Measurements from ENCODE around the gene NXPE4. TPM values are rescaled to one million over a fixed set of nuclear protein-coding genes. Genes with fewer than 3 reads are reported as not detected.
"Not testable (repeated sequence)": the region's sequence is repeated elsewhere in the genome, so short reads cannot be mapped to it uniquely, and the experiment has no call there.

The NXPE4 gene
- total RNA-seq, 1 donor: not detected

DNA sequence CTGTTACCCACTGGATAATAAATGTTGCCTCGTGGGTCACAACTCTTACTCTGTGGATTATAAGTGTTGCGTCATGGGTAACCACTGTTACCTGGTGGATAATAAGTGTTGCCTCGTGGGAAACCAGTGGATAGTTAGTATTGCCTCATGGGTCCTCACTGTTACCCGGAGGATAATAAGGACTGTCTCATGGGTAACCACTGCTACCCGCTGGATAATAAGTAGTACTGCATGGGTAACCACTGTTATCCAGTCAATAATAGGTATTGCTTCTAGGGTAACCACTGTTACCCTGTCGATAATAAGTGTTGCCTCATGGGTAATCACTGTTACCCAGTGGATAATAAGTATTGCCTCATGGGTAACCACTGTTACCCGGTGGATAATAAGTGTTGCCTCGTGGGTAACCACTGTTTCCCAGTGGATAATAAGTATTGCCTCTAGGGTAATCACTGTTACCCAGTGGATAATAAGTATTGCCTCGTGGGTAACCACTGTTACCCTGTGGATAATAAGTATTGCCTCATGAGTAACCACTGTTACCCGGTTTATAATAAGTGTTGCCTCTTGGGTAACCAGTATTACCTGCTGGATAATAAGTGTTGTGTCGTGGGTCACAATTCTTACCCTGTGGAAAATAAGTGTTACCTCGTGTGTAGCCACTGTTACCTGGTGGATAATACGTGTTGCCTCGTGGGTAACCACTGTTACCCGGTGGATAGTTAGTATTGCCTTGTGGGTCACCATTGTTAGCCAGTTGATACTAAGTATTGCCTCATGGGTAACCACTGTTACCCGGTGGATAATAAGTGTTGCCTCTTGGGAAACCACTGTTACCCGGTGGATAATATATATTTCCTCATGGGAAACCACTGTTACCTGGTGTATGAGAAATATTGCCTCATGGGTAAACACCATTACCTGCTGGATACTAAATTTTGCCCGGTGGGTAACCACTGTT lies 15.7 kb upstream of the NXPE4 start:
- no peak for DNase-seq (ENCODE audit: low read depth in 2 of 3, low spot score in 2 of 3)

- DNase-seq (ENCODE audit: low read depth in 2 of 3, low spot score in 2 of 3): no peak
Measured at GRCh38 chr11:114610550-114610949, 15.0 kb upstream of the NXPE4 start.

GRCh38 chr11:114609429-114609828 lies 13.8 kb upstream of the NXPE4 start:
- DNase-seq (ENCODE audit: low read depth in 2 of 3, low spot score in 2 of 3): no peak

- DNase-seq (ENCODE audit: low read depth in 2 of 3, low spot score in 2 of 3): not testable (repeated sequence)
Measured at GRCh38 chr11:114608605-114609004, 13.0 kb upstream of the NXPE4 start.

DNA sequence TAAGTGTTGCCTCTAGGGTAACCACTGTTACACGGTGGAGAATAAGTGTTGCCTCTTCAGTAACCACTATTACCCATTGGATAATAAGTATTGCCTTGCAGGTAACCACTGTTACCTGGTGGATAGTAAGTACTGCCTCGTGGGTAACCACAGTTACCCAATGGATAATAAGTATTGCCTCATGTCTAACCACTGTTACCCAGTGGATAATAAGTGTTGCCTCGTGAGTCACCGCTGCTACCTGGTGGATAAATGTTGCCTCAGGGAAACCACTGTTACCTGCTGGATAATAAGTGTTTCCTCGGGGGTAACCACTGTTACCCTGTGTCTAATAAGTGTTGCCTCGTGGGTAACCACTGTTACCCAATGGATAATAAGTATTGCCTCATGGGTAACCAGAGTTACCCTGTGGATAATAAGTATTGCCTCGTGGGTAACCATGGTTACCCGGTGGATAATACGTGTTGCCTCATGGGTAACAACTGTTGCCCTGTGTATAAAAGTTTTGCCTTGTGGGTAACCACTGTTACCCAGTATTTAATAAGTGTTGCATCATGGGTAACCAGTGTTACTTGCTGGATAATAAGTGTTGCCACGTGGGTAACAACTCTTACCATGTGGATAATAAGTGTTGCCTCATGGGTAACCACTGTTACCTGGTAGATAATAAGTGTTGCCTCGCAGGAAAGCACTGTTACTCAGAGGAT lies 12.3 kb upstream of the NXPE4 start:
- DNase-seq (ENCODE audit: low read depth in 2 of 3, low spot score in 2 of 3): no peak

DNA sequence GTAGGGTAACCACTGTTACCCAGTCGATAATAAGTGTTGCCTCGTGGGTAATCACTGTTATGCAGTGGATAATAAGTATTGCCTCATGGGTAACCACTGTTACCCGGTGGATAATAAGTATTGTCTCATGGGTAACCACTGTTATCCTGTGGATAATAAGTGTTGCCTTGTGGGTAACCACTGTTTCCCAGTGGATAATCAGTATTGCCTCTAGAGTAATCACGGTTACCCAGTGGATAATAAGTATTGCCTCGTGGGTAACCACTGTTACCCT lies 11.2 kb upstream of the NXPE4 start:
- not testable (repeated sequence) for DNase-seq (ENCODE audit: low read depth in 2 of 3, low spot score in 2 of 3)

GRCh38 chr11:114606003-114606801 lies 10.6 kb upstream of the NXPE4 start:
- DNase-seq (ENCODE audit: low read depth in 2 of 3, low spot score in 2 of 3): no peak

DNA sequence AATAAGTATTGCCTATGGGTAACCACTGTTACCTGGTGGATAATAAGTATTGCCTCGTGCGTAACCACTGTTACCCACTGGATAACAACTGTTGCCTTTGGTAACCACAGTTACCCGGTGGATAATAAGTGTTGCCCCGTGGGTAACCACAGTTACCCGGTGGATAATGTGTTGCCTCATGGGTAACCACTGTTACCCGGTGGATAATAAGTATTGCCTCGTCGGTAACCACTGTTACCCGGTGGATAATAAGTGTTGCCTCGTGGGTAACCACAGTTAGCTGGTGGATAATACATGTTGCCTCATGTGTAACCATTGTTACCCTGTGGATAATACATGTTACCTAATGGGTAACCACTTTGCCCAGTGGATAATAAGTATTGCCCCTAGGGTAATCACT lies 9.8 kb upstream of the NXPE4 start:
- no peak for DNase-seq (ENCODE audit: low read depth in 2 of 3, low spot score in 2 of 3)

DNA sequence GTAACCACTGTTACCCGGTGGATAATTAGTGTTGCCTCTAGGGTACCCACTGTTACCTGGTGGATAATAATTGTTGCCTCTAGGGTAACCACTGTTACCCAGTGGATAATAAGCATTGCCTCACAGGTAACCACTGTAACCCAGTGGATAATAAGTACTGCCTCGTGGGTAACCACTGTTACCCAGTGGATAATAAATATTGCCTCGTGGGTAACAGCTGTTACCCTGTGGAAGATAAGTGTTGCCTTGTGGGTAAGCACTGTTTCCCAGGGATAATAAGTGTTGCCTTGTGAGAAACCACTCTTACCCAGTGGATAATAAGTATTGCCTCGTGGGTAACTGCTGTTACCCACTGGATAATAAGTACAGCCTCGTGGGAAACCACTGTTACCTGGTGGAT lies 9.3 kb upstream of the NXPE4 start:
- DNase-seq (ENCODE audit: low read depth in 2 of 3, low spot score in 2 of 3): no peak

DNA sequence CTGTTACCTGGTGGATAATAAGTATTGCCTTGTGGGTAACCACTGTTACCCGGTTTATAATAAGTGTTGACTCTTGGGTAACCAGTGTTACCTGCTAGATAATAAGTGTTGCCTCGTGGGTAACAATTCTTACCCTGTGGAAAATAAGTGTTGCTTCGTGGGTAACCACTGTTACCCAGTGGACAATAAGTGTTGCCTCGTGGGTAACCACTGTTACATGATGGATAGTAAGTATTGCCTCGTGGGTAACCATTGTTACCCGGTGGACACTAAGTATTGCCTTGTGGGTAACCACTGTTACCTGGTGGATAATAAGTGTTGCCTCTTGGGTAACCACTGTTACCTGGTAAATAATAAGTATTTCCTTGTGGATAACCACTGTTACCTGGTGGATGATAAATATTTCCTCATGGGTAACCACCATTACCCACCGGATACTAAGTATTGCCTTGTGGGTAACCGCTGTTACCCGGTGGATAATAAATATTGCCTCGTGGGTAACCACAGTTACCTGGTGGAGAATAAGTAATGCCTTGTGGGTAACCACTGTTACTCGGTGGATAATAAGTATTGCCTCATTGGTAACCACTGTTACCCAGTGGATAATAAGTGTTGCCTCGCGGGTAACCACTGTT lies 8.7 kb upstream of the NXPE4 start:
- no peak for DNase-seq (ENCODE audit: low read depth in 2 of 3, low spot score in 2 of 3)

GRCh38 chr11:114603151-114603550 lies 7.6 kb upstream of the NXPE4 start:
- not testable (repeated sequence) for DNase-seq (ENCODE audit: low read depth in 2 of 3, low spot score in 2 of 3)

- no peak for DNase-seq (ENCODE audit: low read depth in 2 of 3, low spot score in 2 of 3)
Measured at GRCh38 chr11:114598461-114598860, 2.9 kb upstream of the NXPE4 start.

GRCh38 chr11:114596175-114596919 lies 761 bp upstream of the NXPE4 start:
- no peak for DNase-seq (ENCODE audit: low read depth in 2 of 3, low spot score in 2 of 3)

GRCh38 chr11:114594703-114595102 lies 883 bp downstream of the NXPE4 start:
- no peak for DNase-seq (ENCODE audit: low read depth in 2 of 3, low spot score in 2 of 3)

GRCh38 chr11:114587398-114587953 lies 8.1 kb downstream of the NXPE4 start:
- DNase-seq (ENCODE audit: low read depth in 2 of 3, low spot score in 2 of 3): no peak

GRCh38 chr11:114586797-114587196 lies 8.8 kb downstream of the NXPE4 start:
- no peak for DNase-seq (ENCODE audit: low read depth in 2 of 3, low spot score in 2 of 3)

DNA sequence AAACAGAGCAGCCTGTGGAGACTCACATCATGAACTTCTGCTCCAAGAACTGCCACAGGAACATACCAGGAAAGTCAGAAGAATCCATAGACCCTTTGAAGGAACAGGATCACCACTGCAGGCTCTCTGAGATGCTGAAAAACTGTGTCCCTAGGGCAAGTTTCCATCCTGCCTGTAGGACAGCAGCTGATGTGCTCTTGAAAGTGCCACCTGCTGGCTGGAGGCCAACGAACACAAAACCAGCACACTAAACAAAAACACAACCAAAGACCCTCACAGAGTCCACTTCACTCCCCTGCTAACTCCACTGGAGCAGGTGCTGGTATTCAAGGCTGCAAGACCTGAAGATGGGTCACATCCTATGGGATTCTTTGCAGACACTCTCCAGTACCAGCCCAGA lies 23.9 kb downstream of the NXPE4 start:
- DNase-seq (ENCODE audit: low read depth in 2 of 3, low spot score in 2 of 3): no peak

DNA sequence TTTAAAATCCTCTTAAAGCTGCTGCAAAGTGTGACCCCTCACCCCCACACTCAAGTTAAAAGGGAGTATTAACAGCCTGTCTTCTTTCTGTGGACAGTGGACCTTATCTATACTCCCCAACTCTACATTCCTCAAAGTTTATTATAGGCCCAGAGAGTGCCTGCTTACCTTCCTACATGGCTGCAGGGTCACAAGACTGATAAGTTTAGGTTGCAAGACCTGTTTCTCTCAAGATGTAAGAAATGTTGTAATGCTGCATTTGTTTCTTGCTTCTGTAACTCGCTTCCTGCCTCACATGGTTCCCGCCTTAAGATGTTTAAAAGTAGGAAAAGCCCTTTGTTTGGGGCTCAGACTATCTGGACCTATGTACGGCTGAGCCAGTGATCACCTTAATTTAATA lies 25.8 kb downstream of the NXPE4 start:
- DNase-seq (ENCODE audit: low read depth in 2 of 3, low spot score in 2 of 3): no peak

GRCh38 chr11:114566276-114566675 lies 29.3 kb downstream of the NXPE4 start:
- no peak for DNase-seq (ENCODE audit: low read depth in 2 of 3, low spot score in 2 of 3)

DNA sequence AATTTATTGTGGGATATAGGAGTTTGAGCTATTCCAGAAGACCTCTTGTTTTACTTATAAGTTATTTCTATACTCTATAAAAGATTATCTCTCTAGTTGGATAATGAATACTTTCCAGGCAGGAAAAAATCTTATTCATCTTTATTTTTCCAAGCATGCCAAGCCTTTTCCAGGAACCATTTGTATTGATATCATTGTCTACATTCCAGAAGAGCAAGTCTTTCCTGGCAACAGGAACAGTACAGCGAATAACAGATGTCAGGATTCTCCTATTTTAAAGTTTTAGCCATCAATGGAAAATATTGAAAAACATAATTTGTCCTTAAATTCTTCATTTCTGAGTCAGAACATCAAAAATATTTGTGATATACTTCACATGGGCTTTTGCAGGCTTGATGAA lies 30.8 kb downstream of the NXPE4 start:
- DNase-seq (ENCODE audit: low read depth in 2 of 3, low spot score in 2 of 3): no peak
